ENCODE data around the gene LINGO1. TPM values are rescaled to one million over a fixed set of nuclear protein-coding genes. Genes with fewer than 3 reads are reported as not detected.

The LINGO1 gene
- total and polyA plus RNA-seq, 2 experiments from 2014 or later = 31.8 to 37.0 TPM

DNA sequence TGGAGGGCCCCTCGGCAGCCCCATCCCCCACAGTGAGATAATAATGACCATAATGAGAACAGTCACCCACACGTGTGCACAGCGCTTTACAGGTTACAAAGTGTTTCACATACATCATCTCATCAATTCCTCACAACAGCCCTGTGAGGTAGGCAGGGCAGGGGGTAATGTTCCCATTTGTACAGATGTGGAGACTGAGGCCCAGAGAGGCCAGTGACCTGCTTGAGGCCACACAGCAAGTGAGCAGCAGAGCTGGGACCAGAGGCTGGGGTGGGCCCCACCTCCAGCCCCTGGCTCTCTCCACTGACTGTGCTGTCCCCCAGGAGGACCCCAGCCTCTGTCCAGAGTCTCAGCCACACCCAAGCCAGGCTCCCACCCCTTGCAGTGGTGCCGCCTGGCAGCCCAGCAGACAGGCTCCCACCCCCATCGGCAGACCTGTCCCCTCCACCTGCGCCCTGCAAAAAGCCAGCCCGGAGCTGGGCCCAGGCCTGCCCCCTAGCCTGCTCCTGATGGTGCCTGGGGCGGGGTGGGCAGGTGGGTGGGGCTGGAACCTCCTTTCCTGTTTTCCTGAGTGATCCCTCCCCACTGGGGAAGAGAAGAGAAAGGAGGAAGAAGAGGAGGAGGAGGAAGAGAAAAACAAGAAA, 19.6 kb downstream of the LINGO1 start:
- TF ChIP-seq, protein P1, sequence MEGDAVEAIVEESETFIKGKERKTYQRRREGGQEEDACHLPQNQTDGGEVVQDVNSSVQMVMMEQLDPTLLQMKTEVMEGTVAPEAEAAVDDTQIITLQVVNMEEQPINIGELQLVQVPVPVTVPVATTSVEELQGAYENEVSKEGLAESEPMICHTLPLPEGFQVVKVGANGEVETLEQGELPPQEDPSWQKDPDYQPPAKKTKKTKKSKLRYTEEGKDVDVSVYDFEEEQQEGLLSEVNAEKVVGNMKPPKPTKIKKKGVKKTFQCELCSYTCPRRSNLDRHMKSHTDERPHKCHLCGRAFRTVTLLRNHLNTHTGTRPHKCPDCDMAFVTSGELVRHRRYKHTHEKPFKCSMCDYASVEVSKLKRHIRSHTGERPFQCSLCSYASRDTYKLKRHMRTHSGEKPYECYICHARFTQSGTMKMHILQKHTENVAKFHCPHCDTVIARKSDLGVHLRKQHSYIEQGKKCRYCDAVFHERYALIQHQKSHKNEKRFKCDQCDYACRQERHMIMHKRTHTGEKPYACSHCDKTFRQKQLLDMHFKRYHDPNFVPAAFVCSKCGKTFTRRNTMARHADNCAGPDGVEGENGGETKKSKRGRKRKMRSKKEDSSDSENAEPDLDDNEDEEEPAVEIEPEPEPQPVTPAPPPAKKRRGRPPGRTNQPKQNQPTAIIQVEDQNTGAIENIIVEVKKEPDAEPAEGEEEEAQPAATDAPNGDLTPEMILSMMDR (IDR thresholded peaks at IDR 0.05; ENCODE audit: low read depth, low read length) = no peak
- DNase-seq (ENCODE audit: low read depth in 1 of 2, low spot score in 1 of 2) = no peak
- no peaks in the 10 kb centered on the region for H3K9me3 ChIP-seq (ENCODE audit: low read depth)

DNA sequence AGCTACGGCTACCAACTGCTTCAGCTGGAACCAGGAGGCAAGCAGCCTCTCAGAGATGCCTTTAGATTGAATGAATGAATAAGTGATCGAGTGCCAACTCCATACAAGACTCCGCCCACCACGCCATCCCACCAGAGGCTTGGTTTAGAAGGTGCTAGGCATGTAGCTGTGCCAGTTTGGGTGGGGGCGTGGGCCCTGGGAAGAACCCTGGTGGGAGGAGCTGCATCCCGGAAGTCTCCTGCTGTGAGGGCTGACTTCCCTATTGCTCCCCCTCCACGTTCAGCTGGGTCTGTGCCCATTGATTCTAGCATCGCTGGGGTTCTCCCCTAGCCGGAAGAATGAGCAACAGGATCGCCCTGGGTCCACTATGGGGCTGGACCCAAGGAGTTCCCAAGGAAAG, 20.9 kb downstream of the LINGO1 start:
- no peaks in the 10 kb centered on the region for H3K9me3 ChIP-seq (ENCODE audit: low read depth)
- no peak overlapping the region for H3K4me3 ChIP-seq
- H3K27ac ChIP-seq = no peak overlapping the region
- no peaks in the 10 kb centered on the region for H3K27me3 ChIP-seq
- TF ChIP-seq, protein P1 (IDR thresholded peaks at IDR 0.05; ENCODE audit: low read depth, low read length) = no peak
- peak in 1 of 2 donors; percentile 46 for DNase-seq (ENCODE audit: low read depth in 1 of 2, low spot score in 1 of 2)
- H3K4me1 ChIP-seq (ENCODE audit: low read depth) = peaks cover 24% of the 10 kb centered on the region
- H3K36me3 ChIP-seq = no peaks in the 10 kb centered on the region

More for the DNA sequence above, 19.6 kb downstream of the LINGO1 start:
- Histone ChIP-seq H3K27ac (no peak overlapping the region), H3K4me3 (no peak overlapping the region), H3K27me3 (no peaks in the 10 kb centered on the region), H3K36me3 (no peaks in the 10 kb centered on the region), H3K4me1 (ENCODE audit: low read depth) (peaks cover 11% of the 10 kb centered on the region)

DNA sequence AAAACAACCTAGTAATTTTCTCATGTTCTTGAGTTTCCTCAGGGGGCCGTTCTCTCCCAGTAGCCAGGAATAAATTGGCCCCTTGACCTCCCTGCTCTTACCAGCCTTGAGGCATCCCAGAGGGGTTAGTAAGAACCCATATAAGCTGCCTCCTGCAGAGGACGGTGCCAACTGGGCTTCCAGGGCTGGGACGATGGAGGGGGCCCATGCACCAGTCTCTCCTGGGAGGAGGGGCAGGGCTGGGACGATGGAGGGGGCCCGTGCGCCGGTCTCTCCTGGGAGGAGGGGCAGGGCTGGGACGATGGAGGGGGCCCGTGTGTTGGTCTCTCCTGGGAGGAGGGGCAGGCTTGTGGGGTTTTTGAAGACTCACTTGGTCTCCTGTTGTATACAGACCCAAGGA, 22.0 kb downstream of the LINGO1 start:
- TF ChIP-seq, protein P1 (IDR thresholded peaks at IDR 0.05; ENCODE audit: low read depth, low read length) = no peak
- Histone ChIP-seq H3K4me1 (ENCODE audit: low read depth) (peaks cover 35% of the 10 kb centered on the region), H3K27ac (peak overlapping the region; percentile 7)

GRCh38 chr15:77609558-77609957, 23.2 kb downstream of the LINGO1 start:
- H3K4me1 ChIP-seq (ENCODE audit: low read depth) = peaks cover 47% of the 10 kb centered on the region

More for the DNA sequence above, 22.0 kb downstream of the LINGO1 start:
- no peaks in the 10 kb centered on the region for H3K9me3 ChIP-seq (ENCODE audit: low read depth)
- no peak for DNase-seq (ENCODE audit: low read depth in 1 of 2, low spot score in 1 of 2)
- no peaks in the 10 kb centered on the region for H3K27me3 ChIP-seq
- H3K36me3 ChIP-seq = no peaks in the 10 kb centered on the region
- H3K4me3 ChIP-seq = no peak overlapping the region

DNA sequence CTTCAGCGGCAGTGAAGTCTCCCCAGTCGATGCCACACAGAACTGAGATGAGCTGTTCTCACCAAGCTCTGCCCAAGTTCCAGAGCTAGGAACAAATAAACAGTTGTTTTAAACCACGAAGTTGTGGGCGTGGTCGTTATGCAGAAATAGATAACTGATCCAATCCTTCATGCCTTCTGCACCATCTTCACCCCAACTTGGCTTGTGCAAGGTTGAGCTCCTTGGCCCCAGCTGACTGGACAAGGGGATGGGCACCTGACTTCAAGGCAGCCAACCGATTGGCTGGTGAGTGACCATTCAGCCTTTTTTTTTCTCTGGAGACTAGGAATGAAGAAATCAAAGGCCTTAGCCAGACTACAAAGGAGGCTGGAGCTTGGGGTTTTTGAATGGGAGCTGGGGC, 23.9 kb downstream of the LINGO1 start:
- no peak for DNase-seq (ENCODE audit: low read depth in 1 of 2, low spot score in 1 of 2)
- H3K9me3 ChIP-seq (ENCODE audit: low read depth) = no peaks in the 10 kb centered on the region
- no peaks in the 10 kb centered on the region for H3K36me3 ChIP-seq
- TF ChIP-seq, protein P1 (IDR thresholded peaks at IDR 0.05; ENCODE audit: low read depth, low read length) = no peak
- peaks cover 47% of the 10 kb centered on the region for H3K4me1 ChIP-seq (ENCODE audit: low read depth)
- H3K4me3 ChIP-seq = no peak overlapping the region
- no peaks in the 10 kb centered on the region for H3K27me3 ChIP-seq
- H3K27ac ChIP-seq = no peak overlapping the region

More at GRCh38 chr15:77609558-77609957, 23.2 kb downstream of the LINGO1 start:
- Histone ChIP-seq H3K4me3 (no peak overlapping the region), H3K9me3 (ENCODE audit: low read depth) (no peaks in the 10 kb centered on the region), H3K27me3 (no peaks in the 10 kb centered on the region), H3K36me3 (no peaks in the 10 kb centered on the region), H3K27ac (no peak overlapping the region)
- no peak for DNase-seq (ENCODE audit: low read depth in 1 of 2, low spot score in 1 of 2)
- TF ChIP-seq, protein P1 (IDR thresholded peaks at IDR 0.05; ENCODE audit: low read depth, low read length) = no peak

Measured in cardiac muscle cell (in vitro differentiated cells and primary cell).